ENCODE data around the gene DLG2. TPM values are rescaled to one million over a fixed set of nuclear protein-coding genes. Genes with fewer than 3 reads are reported as not detected.
A peak's percentile ranks its signal among the peaks of the same experiment; 100 is the strongest.

DLG2 gene
- total RNA-seq, 4 donors from 2014 or later, result 1.3 to 4.7 (median 2.4) TPM

GRCh38 chr11:85539029-85539689 is 88.0 kb downstream of the DLG2 start:
- H3K4me3 ChIP-seq, result no peak overlapping the region
- no peaks in the 10 kb centered on the region for H3K27me3 ChIP-seq
- H3K4me1 ChIP-seq, result peaks cover 13 to 23% of the 10 kb centered on the region in 2 donors
- peak overlapping the region; percentile 68 to 75 (median 70) for H3K27ac ChIP-seq
- in situ Hi-C loops (cut with MboI; ENCODE audit: low sequenced_read_pairs in 4 of 4) (no loop called here), intact Hi-C loops (cut with DNase I; ENCODE audit: low total_unique reads) (no loop called here)
- peaks cover 0 to 7% (median 0%) of the 10 kb centered on the region in 3 donors for H3K9me3 ChIP-seq
- DNase-seq (peak in 1 of 2 donors; percentile 28), ATAC-seq (peak; percentile 98 to 100)
- TF ChIP-seq, protein P1, sequence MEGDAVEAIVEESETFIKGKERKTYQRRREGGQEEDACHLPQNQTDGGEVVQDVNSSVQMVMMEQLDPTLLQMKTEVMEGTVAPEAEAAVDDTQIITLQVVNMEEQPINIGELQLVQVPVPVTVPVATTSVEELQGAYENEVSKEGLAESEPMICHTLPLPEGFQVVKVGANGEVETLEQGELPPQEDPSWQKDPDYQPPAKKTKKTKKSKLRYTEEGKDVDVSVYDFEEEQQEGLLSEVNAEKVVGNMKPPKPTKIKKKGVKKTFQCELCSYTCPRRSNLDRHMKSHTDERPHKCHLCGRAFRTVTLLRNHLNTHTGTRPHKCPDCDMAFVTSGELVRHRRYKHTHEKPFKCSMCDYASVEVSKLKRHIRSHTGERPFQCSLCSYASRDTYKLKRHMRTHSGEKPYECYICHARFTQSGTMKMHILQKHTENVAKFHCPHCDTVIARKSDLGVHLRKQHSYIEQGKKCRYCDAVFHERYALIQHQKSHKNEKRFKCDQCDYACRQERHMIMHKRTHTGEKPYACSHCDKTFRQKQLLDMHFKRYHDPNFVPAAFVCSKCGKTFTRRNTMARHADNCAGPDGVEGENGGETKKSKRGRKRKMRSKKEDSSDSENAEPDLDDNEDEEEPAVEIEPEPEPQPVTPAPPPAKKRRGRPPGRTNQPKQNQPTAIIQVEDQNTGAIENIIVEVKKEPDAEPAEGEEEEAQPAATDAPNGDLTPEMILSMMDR (IDR thresholded peaks at IDR 0.05 in 4 of 5, conservative IDR thresholded peaks at IDR 0.05 in 1 of 5), result no peak
- no peak for TF ChIP-seq POLR2A (IDR thresholded peaks at IDR 0.05)
- H3K36me3 ChIP-seq, result peaks cover 0 to 15% of the 10 kb centered on the region in 2 donors

- TF ChIP-seq, protein P1 (IDR thresholded peaks at IDR 0.05 in 4 of 5, conservative IDR thresholded peaks at IDR 0.05 in 1 of 5), result no peak
- TF ChIP-seq POLR2A (IDR thresholded peaks at IDR 0.05), result no peak
- in situ Hi-C loops (cut with MboI; ENCODE audit: low sequenced_read_pairs in 4 of 4), result no loop called here
- no peak for DNase-seq
These were observed 90.7 kb downstream of the DLG2 start for GRCh38 chr11:85536438-85536837.

DNA sequence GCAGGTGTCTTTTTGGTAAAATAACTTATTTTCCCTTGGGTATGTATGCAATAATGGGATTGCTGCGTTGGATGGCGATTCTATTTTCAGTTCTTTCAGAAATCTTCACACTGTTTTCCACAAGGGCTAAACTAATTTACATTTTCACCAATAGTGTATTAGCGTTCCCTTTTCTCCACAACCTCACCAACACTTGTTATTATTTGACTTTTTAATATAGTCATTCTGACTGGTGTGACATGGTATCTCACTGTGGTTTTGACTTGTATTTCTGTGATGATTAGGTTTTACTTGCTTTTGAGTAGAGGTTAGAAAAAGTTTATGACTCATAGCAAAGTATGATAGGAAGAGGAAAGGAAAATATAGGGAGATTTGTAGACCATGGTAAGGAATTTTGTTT is 92.3 kb downstream of the DLG2 start:
- H3K36me3 ChIP-seq, result peaks cover 0 to 15% of the 10 kb centered on the region in 2 donors
- no peak overlapping the region for H3K4me3 ChIP-seq
- in situ Hi-C loops (cut with MboI; ENCODE audit: low sequenced_read_pairs in 4 of 4) (no loop called here), intact Hi-C loops (cut with DNase I; ENCODE audit: low total_unique reads) (no loop called here)
- no peak overlapping the region for H3K27ac ChIP-seq
- no peak for ATAC-seq
- H3K4me1 ChIP-seq, result peaks cover 6 to 20% of the 10 kb centered on the region in 2 donors
- H3K27me3 ChIP-seq, result no peaks in the 10 kb centered on the region
- TF ChIP-seq, protein P1 (IDR thresholded peaks at IDR 0.05 in 4 of 5, conservative IDR thresholded peaks at IDR 0.05 in 1 of 5), result no peak
- no peak for TF ChIP-seq POLR2A (IDR thresholded peaks at IDR 0.05)
- no peak for DNase-seq
- H3K9me3 ChIP-seq, result peaks cover 0 to 7% (median 0%) of the 10 kb centered on the region in 3 donors

More at GRCh38 chr11:85536438-85536837, 90.7 kb downstream of the DLG2 start:
- Histone ChIP-seq H3K27me3 (no peaks in the 10 kb centered on the region), H3K9me3 (peaks cover 0 to 7% (median 0%) of the 10 kb centered on the region in 3 donors), H3K27ac (no peak overlapping the region), H3K4me3 (no peak overlapping the region), H3K4me1 (peaks cover 13 to 27% of the 10 kb centered on the region in 2 donors), H3K36me3 (peaks cover 0 to 15% of the 10 kb centered on the region in 2 donors)
- ATAC-seq, result no peak
- intact Hi-C loops (cut with DNase I; ENCODE audit: low total_unique reads), result no loop called here

DNA sequence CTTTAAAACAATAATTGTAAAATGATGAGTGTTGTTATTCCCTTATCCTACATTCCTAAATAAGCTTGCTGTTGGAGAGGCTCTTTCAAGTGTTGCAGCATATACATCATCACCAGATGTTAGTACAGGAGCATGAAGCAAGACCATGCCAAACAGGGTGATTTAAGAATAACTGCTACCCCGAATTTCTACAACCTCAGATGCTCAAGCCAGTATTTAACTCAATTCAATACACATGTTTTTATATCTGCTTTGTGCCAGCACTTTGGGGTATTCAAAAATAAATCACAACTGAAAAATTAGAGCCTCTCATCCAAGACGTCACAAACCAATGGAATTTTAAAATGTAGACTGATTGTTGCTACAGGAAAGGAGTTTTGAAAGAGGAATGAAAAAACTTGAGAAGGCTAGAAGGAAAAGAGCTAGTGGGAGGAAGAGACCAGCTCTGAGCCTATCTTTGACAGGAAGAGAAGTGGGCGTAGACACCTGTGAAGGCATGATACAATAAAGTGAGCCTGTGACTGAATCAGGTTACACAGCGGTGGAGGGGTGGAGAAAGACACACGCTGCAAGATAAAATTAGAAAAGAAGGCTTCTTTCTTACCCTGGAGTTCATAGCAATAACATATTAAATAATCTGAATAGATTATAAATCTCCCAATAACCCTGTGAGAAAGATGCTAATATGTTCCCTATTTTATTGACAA is 95.8 kb downstream of the DLG2 start:
- H3K4me3 ChIP-seq, result no peak overlapping the region
- TF ChIP-seq POLR2A (IDR thresholded peaks at IDR 0.05), result no peak
- TF ChIP-seq, protein P1 (IDR thresholded peaks at IDR 0.05 in 4 of 5, conservative IDR thresholded peaks at IDR 0.05 in 1 of 5), result no peak
- ATAC-seq (peak; percentile 76 to 81), DNase-seq (no peak)
- no peak overlapping the region for H3K27ac ChIP-seq
- H3K27me3 ChIP-seq, result no peaks in the 10 kb centered on the region
- intact Hi-C loops (cut with DNase I; ENCODE audit: low total_unique reads), result no loop called here
- in situ Hi-C loops (cut with MboI; ENCODE audit: low sequenced_read_pairs in 4 of 4), result no loop called here
- H3K9me3 ChIP-seq, result peaks cover 0 to 7% (median 0%) of the 10 kb centered on the region in 3 donors
- peaks cover 0 to 8% of the 10 kb centered on the region in 2 donors for H3K4me1 ChIP-seq
- H3K36me3 ChIP-seq, result peaks cover 0 to 15% of the 10 kb centered on the region in 2 donors
